Neural cell (in vitro differentiated cells): ENCODE data around the gene CLIC1. TPM values are rescaled to one million over a fixed set of nuclear protein-coding genes. Genes with fewer than 3 reads are reported as not detected.

ENCODE experiments used
- H2AFZ ChIP-seq: fragments of 200-600, 300-800 bp; sonication (generic), shearing (Covaris generic); 2 replicates; pipeline ENCODE4 v1.6.0; 2014; ENCODE audit warnings: low read depth, mild to moderate bottlenecking, antibody characterized with exemption, low read length, moderate library complexity
- H3F3A ChIP-seq: fragments of 200-600 bp; shearing (Covaris generic); 2 replicates; pipeline ENCODE4 v1.6.1; 2016; ENCODE audit warnings: mild to moderate bottlenecking, moderate library complexity, mixed read lengths, antibody characterized with exemption, low read length; ENCODE audit not compliant: insufficient read depth, poor library complexity, severe bottlenecking
- H3K27ac ChIP-seq: fragments of 200-600, 300-800 bp; sonication (generic), shearing (Covaris generic); 2 replicates; pipeline ENCODE4 v1.5.1; 2014; ENCODE audit warnings: mild to moderate bottlenecking, low read length, moderate library complexity
- H3K27me3 ChIP-seq: fragments of 300-800, 200-600 bp; sonication (generic), shearing (Covaris generic); 2 replicates; pipeline ENCODE4 v1.6.0; 2014; ENCODE audit warnings: mild to moderate bottlenecking, low read depth, low read length, moderate library complexity; ENCODE audit not compliant: insufficient read depth
- H3K36me3 ChIP-seq: fragments of 300-800, 200-600 bp; sonication (generic), shearing (Covaris generic); 2 replicates; pipeline ENCODE4 v1.5.1; 2014; ENCODE audit warnings: mild to moderate bottlenecking, antibody characterized with exemption, low read length, moderate library complexity; ENCODE audit not compliant: insufficient read depth
- H3K4me2 ChIP-seq: fragments of 300-800, 200-600 bp; sonication (generic), shearing (Covaris generic); 2 replicates; pipeline ENCODE4 v1.6.0; 2014; ENCODE audit warnings: mild to moderate bottlenecking, low read length
- H3K4me3 ChIP-seq: fragments of 300-800, 200-600 bp; sonication (generic), shearing (Covaris generic); 2 replicates; pipeline ENCODE4 v1.5.1; 2014; ENCODE audit warnings: mild to moderate bottlenecking, low read length, moderate library complexity
- H3K79me2 ChIP-seq: fragments of 200-600 bp; shearing (Covaris generic); replicated peaks from 2 replicates; pipeline ENCODE4 v1.6.0; 2014; ENCODE audit warnings: mild to moderate bottlenecking, low read length, moderate library complexity; ENCODE audit not compliant: insufficient read depth
- H3K9ac ChIP-seq: fragments of 300-800, 200-600 bp; sonication (generic), shearing (Covaris generic); 2 replicates; pipeline ENCODE4 v1.6.1; 2016; ENCODE audit warnings: mild to moderate bottlenecking, low read length, mixed read lengths
- H3K9me2 ChIP-seq: fragments of 200-600 bp; shearing (Covaris generic); 2 replicates; pipeline ENCODE4 v1.6.1; 2016; ENCODE audit warnings: mild to moderate bottlenecking, low read length, mixed read lengths; ENCODE audit not compliant: insufficient read depth
- H3K9me3 ChIP-seq: fragments of 200-600, 300-800 bp; sonication (generic), shearing (Covaris generic); 2 replicates; pipeline ENCODE4 v1.6.1; 2016; ENCODE audit warnings: mild to moderate bottlenecking, mixed run types, low read length, moderate library complexity, mixed read lengths
- H4K20me1 ChIP-seq: fragments of 200-600 bp; shearing (Covaris generic); 2 replicates; pipeline ENCODE4 v1.6.1; 2016; ENCODE audit warnings: mild to moderate bottlenecking, mixed run types; ENCODE audit not compliant: insufficient read depth
- CTCF ChIP-seq: fragments of 450-650 bp; IDR thresholded peaks from 2 replicates; pipeline ENCODE4 v1.5.1; 2014; ENCODE audit warnings: antibody characterized with exemption, mild to moderate bottlenecking, moderate library complexity; ENCODE audit not compliant: poor library complexity, severe bottlenecking
- EP300 ChIP-seq: fragments of 450-650 bp; conservative IDR thresholded peaks from 2 replicates; pipeline ENCODE4 v1.6.1; 2014; ENCODE audit warnings: antibody characterized with exemption, mild to moderate bottlenecking, moderate library complexity; ENCODE audit not compliant: poor library complexity, severe bottlenecking
- EZH2 ChIP-seq: fragments of 200-600, 300-800 bp; shearing (Covaris generic), sonication (generic); IDR thresholded peaks from 2 replicates; pipeline ENCODE4 v1.6.1; 2014; ENCODE audit warnings: antibody characterized with exemption, low read length, borderline replicate concordance, mild to moderate bottlenecking; ENCODE audit not compliant: insufficient read depth, poor library complexity, severe bottlenecking
- MXI1 ChIP-seq: fragments of 450-650 bp; conservative IDR thresholded peaks from 2 replicates; pipeline ENCODE4 v1.6.1; 2014; ENCODE audit warnings: antibody characterized with exemption, mild to moderate bottlenecking; ENCODE audit not compliant: poor library complexity, severe bottlenecking
- POLR2AphosphoS5 ChIP-seq: IDR thresholded peaks from 2 replicates; pipeline ENCODE4 v1.6.1; 2012
- RAD21 ChIP-seq: fragments of 450-650 bp; conservative IDR thresholded peaks from 2 replicates; pipeline ENCODE4 v1.6.1; 2014; ENCODE audit warnings: antibody characterized with exemption, mild to moderate bottlenecking, moderate library complexity
- REST ChIP-seq: IDR thresholded peaks from 2 replicates; pipeline ENCODE4 v1.6.1; 2012; ENCODE audit warnings: borderline replicate concordance
- SMC3 ChIP-seq: fragments of 450-650 bp; conservative IDR thresholded peaks from 2 replicates; pipeline ENCODE4 v1.6.1; 2014; ENCODE audit warnings: antibody characterized with exemption, mild to moderate bottlenecking, moderate library complexity; ENCODE audit not compliant: poor library complexity
- TAF1 ChIP-seq: IDR thresholded peaks from 2 replicates; pipeline ENCODE4 v1.6.1; 2012; ENCODE audit warnings: low read depth
- polyA plus RNA-seq: library from polyadenylated mRNA; depleted of rRNA; stranded (reverse); fragments of >200 nt; gene quantifications from 2 replicates; pipeline ENCODE4 v1.2.3, GENCODE V29; 2014

The CLIC1 gene
- polyA plus RNA-seq, 1 donor from 2014 or later: 5.5 TPM

- Histone ChIP-seq H3K79me2 (no peaks in the 10 kb centered on the region), H3K4me3 (no peak overlapping the region), H3K9me2 (no peaks in the 10 kb centered on the region), H3K4me2 (no peak overlapping the region), H2AFZ (no peak overlapping the region), H3K36me3 (no peaks in the 10 kb centered on the region), H3K9ac (no peak overlapping the region), H3K27me3 (no peaks in the 10 kb centered on the region), H4K20me1 (no peaks in the 10 kb centered on the region), H3F3A (no peaks in the 10 kb centered on the region), H3K27ac (no peak overlapping the region), H3K9me3 (no peaks in the 10 kb centered on the region)
- TF ChIP-seq MXI1: no peak
- no peak for TF ChIP-seq EP300
- no peak for TF ChIP-seq SMC3
- TF ChIP-seq CTCF: no peak
Observed at GRCh38 chr6:31691078-31691463, 45.3 kb downstream of the CLIC1 start.

- no peak overlapping the region for H3K4me2 ChIP-seq
- H4K20me1 ChIP-seq: no peaks in the 10 kb centered on the region
- H3K27ac ChIP-seq: no peak overlapping the region
- H3K36me3 ChIP-seq: no peaks in the 10 kb centered on the region
- no peak overlapping the region for H3K4me3 ChIP-seq
- H3K9me3 ChIP-seq: no peaks in the 10 kb centered on the region
- H3K9me2 ChIP-seq: no peaks in the 10 kb centered on the region
- H3K79me2 ChIP-seq: no peaks in the 10 kb centered on the region
- TF ChIP-seq EP300 (no peak), REST (no peak), EZH2 (no peak), POLR2AphosphoS5 (no peak), CTCF (no peak), SMC3 (no peak), TAF1 (no peak), RAD21 (no peak), MXI1 (no peak)
- no peak overlapping the region for H3K9ac ChIP-seq
- no peak overlapping the region for H2AFZ ChIP-seq
- no peaks in the 10 kb centered on the region for H3K27me3 ChIP-seq
- H3F3A ChIP-seq: no peaks in the 10 kb centered on the region
Observed at GRCh38 chr6:31690231-31691077, 45.9 kb downstream of the CLIC1 start.
